Upper lobe of left lung (tissue), 6 donors: ENCODE results near the gene BTRC. TPM values are rescaled to one million over a fixed set of nuclear protein-coding genes. Genes with fewer than 3 reads are reported as not detected.

Source experiments
- ATAC-seq, 2 donors: fragments of 200-7000 bp; cut with Tn5 transposase; one replicate each; pipeline ENCODE4 v1.9.1; 2022; ENCODE audit warnings: mild to moderate bottlenecking in 2 of 2, moderate library complexity in 2 of 2; ENCODE audit not compliant: low FRiP score in 2 of 2
- DNase-seq, 2 donors: peaks; one replicate each; pipeline ENCODE4 v3.0.0-alpha.2; 2019 to 2020
- H3K27ac ChIP-seq, 4 donors: fragments of 200-600 bp; sonication (generic); one replicate each; pipeline ENCODE4 v1.5.1; 2016 to 2019
- H3K27me3 ChIP-seq, 4 donors: fragments of 200-600 bp; sonication (generic); one replicate each; pipeline ENCODE4 v1.5.1; 2017 to 2019
- H3K36me3 ChIP-seq, 4 donors: fragments of 200-600 bp; sonication (generic); one replicate each; pipeline ENCODE4 v1.5.1; 2016 to 2019
- H3K4me1 ChIP-seq, 4 donors: fragments of 200-600 bp; sonication (generic); one replicate each; pipeline ENCODE4 v1.5.1; 2018 to 2019
- H3K4me3 ChIP-seq, 4 donors: fragments of 200-600 bp; sonication (generic); one replicate each; pipeline ENCODE4 v1.5.1; 2017 to 2019; ENCODE audit warnings: mild to moderate bottlenecking in 2 of 4, moderate library complexity in 1 of 4
- H3K9me3 ChIP-seq, 4 donors: fragments of 200-600 bp; sonication (generic); one replicate each; pipeline ENCODE4 v1.5.1; 2018 to 2019
- CTCF ChIP-seq, 6 experiments: fragments of 450-650 bp in 4 of 6; fragments of 200-600 bp in 2 of 6; sonication (generic) in 2 of 6; IDR thresholded peaks; one replicate each; pipeline ENCODE4 v1.5.1; 2016 to 2019; ENCODE audit warnings: antibody characterized with exemption in 6 of 6
- EP300 ChIP-seq, 4 donors: sonication (generic); formaldehyde crosslinking; IDR thresholded peaks; one replicate each; pipeline ENCODE4 v1.5.1; 2017; ENCODE audit warnings: antibody characterized with exemption in 4 of 4, control low read depth in 2 of 4
- POLR2A ChIP-seq, 4 donors: fragments of 450-650 bp; IDR thresholded peaks; one replicate each; pipeline ENCODE4 v1.5.1; 2016 to 2017; ENCODE audit warnings: antibody characterized with exemption in 4 of 4, mild to moderate bottlenecking in 2 of 4
- POLR2AphosphoS5 ChIP-seq, 2 donors: sonication (generic); formaldehyde crosslinking; IDR thresholded peaks; one replicate each; pipeline ENCODE4 v1.5.1; 2017; ENCODE audit warnings: antibody characterized with exemption in 2 of 2
- WGBS, 2 donors: methylation state at CpG; one replicate each; pipeline ENCODE4 v1.1.5; 2017 to 2018; 5-methylcytosine and 5-hydroxymethylcytosine counted together
- total RNA-seq, 6 donors: library from RNA; depleted of rRNA in 4 of 6; stranded (reverse); fragments of >200 nt in 4 of 6; gene quantifications; one replicate each; pipeline versions ENCODE4 v1.1.0 to v1.2.1, GENCODE V29; 2016 to 2021
- donor health status: DM: no; HTN: no; CAD: no; lungs with moderate emphysema.
- donor health status: DM: no; HTN: yes; CAD: no; lungs with severe emphysema.

BTRC gene
- total RNA-seq, 6 donors from 2014 or later: 8.5 to 21.0 (median 11.6) TPM

GRCh38 chr10:101452593-101452992 lies 98.6 kb downstream of the BTRC start:
- Histone ChIP-seq H3K4me3 (no peak overlapping the region), H3K4me1 (peaks cover 0 to 3% (median 0%) of the 10 kb centered on the region in 4 donors), H3K27ac (no peak overlapping the region), H3K36me3 (no peaks in the 10 kb centered on the region), H3K27me3 (no peaks in the 10 kb centered on the region), H3K9me3 (no peaks in the 10 kb centered on the region)
- no peak for ATAC-seq
- no peak for TF ChIP-seq POLR2A (IDR thresholded peaks at IDR 0.05)
- no peak for TF ChIP-seq EP300 (IDR thresholded peaks at IDR 0.05)
- no peak for TF ChIP-seq POLR2AphosphoS5 (IDR thresholded peaks at IDR 0.05)
- TF ChIP-seq CTCF (IDR thresholded peaks at IDR 0.05): no peak
- DNase-seq: no peak
- WGBS, 2 donors: 91 to 95% methylated on average over 1 of the region's 1 CpG

- 90 to 100% methylated on average over 1 of the region's 1 CpG for WGBS, 2 donors
- TF ChIP-seq POLR2AphosphoS5 (IDR thresholded peaks at IDR 0.05) (no peak), EP300 (IDR thresholded peaks at IDR 0.05) (no peak), POLR2A (IDR thresholded peaks at IDR 0.05) (no peak), CTCF (IDR thresholded peaks at IDR 0.05) (no peak)
Observed at GRCh38 chr10:101453318-101453717, 99.4 kb downstream of the BTRC start.

GRCh38 chr10:101453791-101454718 lies 100.1 kb downstream of the BTRC start:
- no peaks in the 10 kb centered on the region for H3K36me3 ChIP-seq
- no peak overlapping the region for H3K4me3 ChIP-seq
- peaks cover 0 to 3% (median 0%) of the 10 kb centered on the region in 4 donors for H3K4me1 ChIP-seq
- no peaks in the 10 kb centered on the region for H3K9me3 ChIP-seq
- WGBS, 2 donors: 54 to 64% methylated on average over 6 of the region's 6 CpGs
- no peak for ATAC-seq
- TF ChIP-seq POLR2AphosphoS5 (IDR thresholded peaks at IDR 0.05): no peak
- TF ChIP-seq POLR2A (IDR thresholded peaks at IDR 0.05): no peak
- no peak for TF ChIP-seq EP300 (IDR thresholded peaks at IDR 0.05)
- no peak for TF ChIP-seq CTCF (IDR thresholded peaks at IDR 0.05)
- no peaks in the 10 kb centered on the region for H3K27me3 ChIP-seq
- no peak overlapping the region for H3K27ac ChIP-seq
- no peak for DNase-seq

More at GRCh38 chr10:101453318-101453717, 99.4 kb downstream of the BTRC start:
- DNase-seq: no peak
- no peak for ATAC-seq
- peaks cover 0 to 3% (median 0%) of the 10 kb centered on the region in 4 donors for H3K4me1 ChIP-seq
- H3K4me3 ChIP-seq: no peak overlapping the region
- no peaks in the 10 kb centered on the region for H3K27me3 ChIP-seq
- H3K36me3 ChIP-seq: no peaks in the 10 kb centered on the region
- H3K9me3 ChIP-seq: no peaks in the 10 kb centered on the region
- no peak overlapping the region for H3K27ac ChIP-seq

- H3K4me1 ChIP-seq: no peaks in the 10 kb centered on the region
- peaks cover 0 to 6% (median 0%) of the 10 kb centered on the region in 4 donors for H3K36me3 ChIP-seq
- ATAC-seq (no peak), DNase-seq (no peak)
- H3K27ac ChIP-seq: no peak overlapping the region
- H3K4me3 ChIP-seq: no peak overlapping the region
- H3K27me3 ChIP-seq: no peaks in the 10 kb centered on the region
- no peaks in the 10 kb centered on the region for H3K9me3 ChIP-seq
- TF ChIP-seq CTCF (IDR thresholded peaks at IDR 0.05): no peak
- TF ChIP-seq POLR2AphosphoS5 (IDR thresholded peaks at IDR 0.05): no peak
- TF ChIP-seq EP300 (IDR thresholded peaks at IDR 0.05): no peak
- no peak for TF ChIP-seq POLR2A (IDR thresholded peaks at IDR 0.05)
- WGBS, 2 donors: 95 to 100% methylated on average over 1 of the region's 1 CpG
Observed at GRCh38 chr10:101458869-101459268, 104.9 kb downstream of the BTRC start.
